GM23338 (cell line): ENCODE measurements around the gene CPLX4. TPM values are rescaled to one million over a fixed set of nuclear protein-coding genes. Genes with fewer than 3 reads are reported as not detected.

Experiments
- ATAC-seq: fragments of 200-7000 bp; cut with Tn5 transposase; 3 replicates; pipeline ENCODE4 v1.9.1; 2020
- DNase-seq: peaks from one replicate; pipeline ENCODE4 v3.0.0-alpha.2; 2015; ENCODE audit warnings: low spot score
- H2AFZ ChIP-seq: fragments of 200-600 bp; sonication (generic); 2 replicates; pipeline ENCODE4 v1.8.0; 2016; ENCODE audit warnings: antibody characterized with exemption, mild to moderate bottlenecking, moderate library complexity
- H3F3A ChIP-seq: fragments of 200-600 bp; sonication (generic); replicated peaks from 2 replicates; pipeline ENCODE4 v1.8.0; 2017; ENCODE audit warnings: antibody characterized with exemption, mixed run types, low read depth
- H3K27ac ChIP-seq: fragments of 200-600 bp; sonication (generic); 2 replicates; pipeline ENCODE4 v1.6.1; 2016; ENCODE audit warnings: low read depth
- H3K27me3 ChIP-seq: fragments of 200-600 bp; sonication (generic); 2 replicates; pipeline ENCODE4 v1.8.0; 2016; ENCODE audit warnings: mild to moderate bottlenecking, mixed run types, moderate library complexity; ENCODE audit not compliant: insufficient read depth
- H3K36me3 ChIP-seq: fragments of 200-600 bp; sonication (generic); 2 replicates; pipeline ENCODE4 v1.8.0; 2016; ENCODE audit warnings: mild to moderate bottlenecking; ENCODE audit not compliant: insufficient read depth
- H3K4me1 ChIP-seq: fragments of 200-600 bp; sonication (generic); 2 replicates; pipeline ENCODE4 v1.8.0; 2016; ENCODE audit warnings: mild to moderate bottlenecking, moderate library complexity; ENCODE audit not compliant: insufficient read depth
- H3K4me2 ChIP-seq: fragments of 200-600 bp; sonication (generic); 2 replicates; pipeline ENCODE4 v1.7.1; 2017; ENCODE audit warnings: mixed run types
- H3K4me3 ChIP-seq: fragments of 200-600 bp; sonication (generic); 2 replicates; pipeline ENCODE4 v1.6.1; 2016; ENCODE audit warnings: mixed run types
- H3K79me2 ChIP-seq: fragments of 200-600 bp; sonication (generic); replicated peaks from 2 replicates; pipeline ENCODE4 v1.8.0; 2017; ENCODE audit warnings: mild to moderate bottlenecking; ENCODE audit not compliant: insufficient read depth
- H3K9me2 ChIP-seq: fragments of 200-600 bp; sonication (generic); 2 replicates; pipeline ENCODE4 v1.8.0; 2017; ENCODE audit not compliant: insufficient read depth
- H4K20me1 ChIP-seq: fragments of 200-600 bp; sonication (generic); replicated peaks from 2 replicates; pipeline ENCODE4 v1.8.0; 2017; ENCODE audit warnings: mild to moderate bottlenecking; ENCODE audit not compliant: insufficient read depth
- H3K27ac Mint-ChIP-seq: 2 replicates; pipeline ENCODE4 v1.8.0; 2020; ENCODE audit warnings: inconsistent platforms, mild to moderate bottlenecking, moderate library complexity, mixed read lengths
- H3K27me3 Mint-ChIP-seq: 3 replicates; pipeline ENCODE4 v1.8.0; 2022; ENCODE audit warnings: low read depth, mild to moderate bottlenecking, moderate library complexity, mixed read lengths, inconsistent platforms; ENCODE audit not compliant: insufficient read depth, poor library complexity
- H3K36me3 Mint-ChIP-seq: 3 replicates; pipeline ENCODE4 v1.8.0; 2021; ENCODE audit warnings: low read depth, mild to moderate bottlenecking, inconsistent platforms, moderate library complexity, mixed read lengths
- H3K4me1 Mint-ChIP-seq: 3 replicates; pipeline ENCODE4 v1.8.0; 2020; ENCODE audit warnings: mild to moderate bottlenecking, inconsistent platforms, mixed read lengths
- H3K4me3 Mint-ChIP-seq: 3 replicates; pipeline ENCODE4 v1.8.0; 2021; ENCODE audit warnings: moderate library complexity, mild to moderate bottlenecking, inconsistent platforms, mixed read lengths
- H3K9me3 Mint-ChIP-seq: 3 replicates; pipeline ENCODE4 v1.8.0; 2020; ENCODE audit warnings: moderate library complexity, mild to moderate bottlenecking, inconsistent platforms, mixed read lengths
- CREB1 ChIP-seq: fragments of 250-450 bp; sonication (Bioruptor Pico); IDR thresholded peaks from 2 replicates; pipeline ENCODE4 v1.5.0; 2020; ENCODE audit warnings: low read depth, mild to moderate bottlenecking, moderate library complexity
- EZH2phosphoT487 ChIP-seq: fragments of 200-600 bp; sonication (generic); IDR thresholded peaks from one replicate; pipeline ENCODE4 v1.8.1; 2018; ENCODE audit warnings: antibody characterized with exemption; ENCODE audit not compliant: unreplicated experiment
- JUNB ChIP-seq: IDR thresholded peaks from one replicate; pipeline ENCODE4 v1.6.1; 2016; ENCODE audit warnings: antibody characterized with exemption; ENCODE audit not compliant: unreplicated experiment
- NANOG ChIP-seq: IDR thresholded peaks from 2 replicates; pipeline ENCODE4 v1.6.1; 2016; ENCODE audit warnings: antibody characterized with exemption, borderline replicate concordance
- POLR2AphosphoS5 ChIP-seq: IDR thresholded peaks from 2 replicates; pipeline ENCODE4 v1.6.1; 2016; ENCODE audit warnings: antibody characterized with exemption, low read depth
- STAT1 ChIP-seq: IDR thresholded peaks from one replicate; pipeline ENCODE4 v1.6.1; 2016; ENCODE audit warnings: antibody characterized with exemption; ENCODE audit not compliant: unreplicated experiment
- ZNF114 ChIP-seq: fragments of 250-450 bp; sonication (Bioruptor Pico); IDR thresholded peaks from 2 replicates; pipeline ENCODE4 v1.5.0; 2020; ENCODE audit warnings: mild to moderate bottlenecking, moderate library complexity
- polyA plus RNA-seq: library from polyadenylated mRNA; unstranded; fragments of >200 nt; fragmentation: Nextera tagmentation; extraction: Ambion mirVana; gene quantifications from 2 replicates; pipeline ENCODE4 v1.2.1, GENCODE V29; 2016
- total RNA-seq: library from RNA; depleted of rRNA; stranded (reverse); fragments of >200 nt; shearing (Covaris generic); gene quantifications from 2 replicates; pipeline ENCODE4 v1.2.3, GENCODE V29; 2014
- TF ChIP-seq, protein P1 (sequence below), 2 experiments: fragments of 200-600 bp in 1 of 2; sonication (generic) in 1 of 2; conservative IDR thresholded peaks; 2 replicates each; pipeline versions ENCODE4 v1.5.1 to v1.6.1; 2016 to 2017; ENCODE audit warnings: antibody characterized with exemption in 2 of 2, low read depth in 2 of 2, mild to moderate bottlenecking in 2 of 2, moderate library complexity in 1 of 2
- TF ChIP-seq, protein P2 (sequence below): IDR thresholded peaks from 2 replicates; pipeline ENCODE4 v1.6.1; 2016; ENCODE audit warnings: antibody characterized with exemption

CPLX4 gene
- total and polyA plus RNA-seq, 2 experiments from 2014 or later: not detected

DNA sequence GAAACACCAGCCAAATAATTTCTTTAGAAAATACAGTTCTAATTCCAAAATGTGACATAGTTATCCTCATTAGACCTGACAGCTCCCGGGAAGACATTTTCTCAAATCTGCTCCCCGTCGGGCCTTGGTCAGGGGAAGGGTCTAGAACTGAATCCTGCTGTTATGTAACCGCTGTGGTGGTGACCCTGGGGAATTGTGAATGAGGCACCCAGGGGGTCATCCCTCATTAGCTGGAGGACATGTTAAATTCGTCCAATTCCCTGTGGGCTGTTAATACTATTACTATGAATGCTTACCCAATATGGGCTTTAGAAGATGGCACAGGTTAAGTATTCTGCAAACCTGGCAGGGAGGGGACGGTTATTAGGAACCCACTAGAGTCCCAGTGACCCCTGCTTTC is 11.8 kb downstream of the CPLX4 start (continued):
- TF ChIP-seq NANOG: no peak
- TF ChIP-seq POLR2AphosphoS5: no peak
- no peak for TF ChIP-seq JUNB
- no peak for TF ChIP-seq ZNF114 (CRISPR knock-in tag)
- TF ChIP-seq, protein P1, sequence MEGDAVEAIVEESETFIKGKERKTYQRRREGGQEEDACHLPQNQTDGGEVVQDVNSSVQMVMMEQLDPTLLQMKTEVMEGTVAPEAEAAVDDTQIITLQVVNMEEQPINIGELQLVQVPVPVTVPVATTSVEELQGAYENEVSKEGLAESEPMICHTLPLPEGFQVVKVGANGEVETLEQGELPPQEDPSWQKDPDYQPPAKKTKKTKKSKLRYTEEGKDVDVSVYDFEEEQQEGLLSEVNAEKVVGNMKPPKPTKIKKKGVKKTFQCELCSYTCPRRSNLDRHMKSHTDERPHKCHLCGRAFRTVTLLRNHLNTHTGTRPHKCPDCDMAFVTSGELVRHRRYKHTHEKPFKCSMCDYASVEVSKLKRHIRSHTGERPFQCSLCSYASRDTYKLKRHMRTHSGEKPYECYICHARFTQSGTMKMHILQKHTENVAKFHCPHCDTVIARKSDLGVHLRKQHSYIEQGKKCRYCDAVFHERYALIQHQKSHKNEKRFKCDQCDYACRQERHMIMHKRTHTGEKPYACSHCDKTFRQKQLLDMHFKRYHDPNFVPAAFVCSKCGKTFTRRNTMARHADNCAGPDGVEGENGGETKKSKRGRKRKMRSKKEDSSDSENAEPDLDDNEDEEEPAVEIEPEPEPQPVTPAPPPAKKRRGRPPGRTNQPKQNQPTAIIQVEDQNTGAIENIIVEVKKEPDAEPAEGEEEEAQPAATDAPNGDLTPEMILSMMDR (conservative IDR thresholded peaks at IDR 0.05; ENCODE audit: low read depth in 2 of 2): no peak
- TF ChIP-seq STAT1: no peak
- no peak for TF ChIP-seq EZH2phosphoT487
- no peak for TF ChIP-seq CREB1 (CRISPR knock-in tag)

DNA sequence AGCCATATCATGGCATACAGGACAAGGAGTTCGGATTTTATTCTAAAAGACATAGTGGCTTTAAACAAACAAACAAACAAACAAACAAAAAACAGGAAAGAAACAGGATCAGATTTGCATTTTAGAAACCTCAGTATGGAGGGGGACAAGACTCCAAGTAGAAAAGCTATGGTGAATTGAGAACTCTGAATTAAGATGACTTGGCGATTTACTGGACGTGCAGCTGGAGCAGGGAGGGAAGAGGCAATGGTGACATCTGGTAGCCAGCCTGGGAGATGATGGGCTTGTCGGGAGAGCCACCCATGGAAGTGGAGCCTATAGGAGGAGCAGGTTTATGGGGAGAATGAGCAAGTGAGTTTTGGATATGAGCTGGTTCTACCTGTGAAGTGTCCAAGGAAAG is 13.2 kb downstream of the CPLX4 start:
- H3K27me3 ChIP-seq: peaks cover 15% of the 10 kb centered on the region
- ATAC-seq: no peak

DNA sequence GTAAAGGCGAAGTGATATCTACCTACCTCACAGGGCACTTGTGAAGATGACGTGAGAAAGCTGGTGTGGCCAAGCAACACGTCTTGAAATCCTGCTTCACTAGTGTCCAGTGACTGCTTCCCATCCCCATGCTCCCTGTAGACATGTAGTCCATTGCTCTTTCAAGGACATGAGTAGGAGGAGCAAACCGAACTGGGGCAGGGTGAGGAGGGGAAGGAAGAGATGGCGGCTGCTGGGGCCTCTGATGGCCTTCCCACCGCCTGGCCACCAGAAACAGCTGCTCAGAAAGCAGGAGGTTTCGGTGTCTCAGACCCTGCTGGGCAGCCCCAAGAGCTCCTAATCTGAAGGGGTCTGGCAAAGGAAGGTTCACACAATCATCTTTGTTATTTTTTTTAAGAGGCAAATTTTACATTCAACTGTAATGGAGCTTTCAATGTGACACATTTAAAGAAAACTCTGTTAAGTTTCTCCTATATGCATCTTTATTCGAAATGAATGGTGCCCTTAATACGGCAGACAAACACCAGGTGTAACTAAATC is 14.7 kb downstream of the CPLX4 start:
- H3K36me3 Mint-ChIP-seq: no peaks in the 10 kb centered on the region
- H3K79me2 ChIP-seq: no peaks in the 10 kb centered on the region
- ATAC-seq (no peak), DNase-seq (no peak)
- H3K9me2 ChIP-seq: no peaks in the 10 kb centered on the region
- H3K4me3 ChIP-seq: no peak overlapping the region
- no peak overlapping the region for H2AFZ ChIP-seq
- H3K27me3 ChIP-seq: peaks cover under 1% of the 10 kb centered on the region; the same call in 1 of the 2 replicates
- H3K27me3 Mint-ChIP-seq: no peaks in the 10 kb centered on the region
- no peaks in the 10 kb centered on the region for H3K36me3 ChIP-seq
- no peak overlapping the region for H3K4me3 Mint-ChIP-seq
- H3K4me1 ChIP-seq: no peaks in the 10 kb centered on the region
- no peaks in the 10 kb centered on the region for H4K20me1 ChIP-seq
- H3K27ac ChIP-seq: no peak overlapping the region
- H3K27ac Mint-ChIP-seq: no peak overlapping the region
- H3K9me3 Mint-ChIP-seq: no peaks in the 10 kb centered on the region
- no peak overlapping the region for H3K4me2 ChIP-seq
- H3K4me1 Mint-ChIP-seq: no peaks in the 10 kb centered on the region
- no peaks in the 10 kb centered on the region for H3F3A ChIP-seq
- TF ChIP-seq, protein P2, sequence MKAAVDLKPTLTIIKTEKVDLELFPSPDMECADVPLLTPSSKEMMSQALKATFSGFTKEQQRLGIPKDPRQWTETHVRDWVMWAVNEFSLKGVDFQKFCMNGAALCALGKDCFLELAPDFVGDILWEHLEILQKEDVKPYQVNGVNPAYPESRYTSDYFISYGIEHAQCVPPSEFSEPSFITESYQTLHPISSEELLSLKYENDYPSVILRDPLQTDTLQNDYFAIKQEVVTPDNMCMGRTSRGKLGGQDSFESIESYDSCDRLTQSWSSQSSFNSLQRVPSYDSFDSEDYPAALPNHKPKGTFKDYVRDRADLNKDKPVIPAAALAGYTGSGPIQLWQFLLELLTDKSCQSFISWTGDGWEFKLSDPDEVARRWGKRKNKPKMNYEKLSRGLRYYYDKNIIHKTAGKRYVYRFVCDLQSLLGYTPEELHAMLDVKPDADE: no peak
- TF ChIP-seq ZNF114 (CRISPR knock-in tag) (no peak), STAT1 (no peak), EZH2phosphoT487 (no peak)

More for the DNA sequence above, 13.2 kb downstream of the CPLX4 start:
- Mint-ChIP-seq H3K9me3 (no peaks in the 10 kb centered on the region), H3K36me3 (no peaks in the 10 kb centered on the region), H3K27ac (no peak overlapping the region), H3K4me1 (no peaks in the 10 kb centered on the region), H3K4me3 (no peak overlapping the region), H3K27me3 (peaks cover 4% of the 10 kb centered on the region)
- no peaks in the 10 kb centered on the region for H4K20me1 ChIP-seq
- no peak overlapping the region for H2AFZ ChIP-seq
- H3F3A ChIP-seq: no peaks in the 10 kb centered on the region
- H3K9me2 ChIP-seq: no peaks in the 10 kb centered on the region
- no peak for DNase-seq
- no peak overlapping the region for H3K4me3 ChIP-seq
- no peak overlapping the region for H3K27ac ChIP-seq
- no peaks in the 10 kb centered on the region for H3K4me1 ChIP-seq
- TF ChIP-seq, protein P2: no peak
- no peaks in the 10 kb centered on the region for H3K36me3 ChIP-seq
- H3K4me2 ChIP-seq: no peak overlapping the region
- H3K79me2 ChIP-seq: no peaks in the 10 kb centered on the region
